ENCODE results near the gene PLXNB1. TPM values are rescaled to one million over a fixed set of nuclear protein-coding genes. Genes with fewer than 3 reads are reported as not detected.

PLXNB1 gene
- total and polyA plus RNA-seq, 2 experiments from 2014 or later, result 49.0 to 144 TPM

- Mint-ChIP-seq H3K27me3 (ENCODE audit: insufficient read depth, low read depth, poor library complexity) (peaks cover 7% of the 10 kb centered on the region), H3K4me3 (no peak overlapping the region), H3K9me3 (no peaks in the 10 kb centered on the region), H3K36me3 (ENCODE audit: low read depth) (peaks cover 42% of the 10 kb centered on the region), H3K27ac (no peak overlapping the region), H3K4me1 (peaks cover 27% of the 10 kb centered on the region)
- peaks cover 9% of the 10 kb centered on the region for H3K4me1 ChIP-seq (ENCODE audit: insufficient read depth)
- ATAC-seq, result peak; percentile 52
- no peak overlapping the region for H3K4me2 ChIP-seq
- H3K4me3 ChIP-seq, result no peak overlapping the region
- H3K27me3 ChIP-seq (ENCODE audit: insufficient read depth), result no peaks in the 10 kb centered on the region
- peaks cover 39% of the 10 kb centered on the region for H3F3A ChIP-seq (replicated peaks; ENCODE audit: low read depth)
- peaks cover 40% of the 10 kb centered on the region for H3K79me2 ChIP-seq (replicated peaks; ENCODE audit: insufficient read depth)
- H3K9me2 ChIP-seq (ENCODE audit: insufficient read depth), result no peaks in the 10 kb centered on the region
- H3K27ac ChIP-seq (ENCODE audit: low read depth), result no peak overlapping the region; the same call in 1 of the 2 replicates
- peaks cover 10% of the 10 kb centered on the region for H3K36me3 ChIP-seq (ENCODE audit: insufficient read depth)
- TF ChIP-seq JUNB (IDR thresholded peaks at IDR 0.05; ENCODE audit: unreplicated experiment), result no peak
- TF ChIP-seq CREB1 (CRISPR knock-in tag; IDR thresholded peaks at IDR 0.05; ENCODE audit: low read depth), result no peak
- TF ChIP-seq STAT1 (IDR thresholded peaks at IDR 0.05; ENCODE audit: unreplicated experiment), result no peak
- peak; percentile 100 for TF ChIP-seq CTCF (conservative IDR thresholded peaks at IDR 0.05; ENCODE audit: low read depth in 2 of 2)
- TF ChIP-seq POLR2AphosphoS5 (IDR thresholded peaks at IDR 0.05; ENCODE audit: low read depth), result 0 out of 2 replicates have a peak, but pooled peaks have one; percentile 31
- TF ChIP-seq NANOG (IDR thresholded peaks at IDR 0.05; ENCODE audit: borderline replicate concordance), result no peak
- TF ChIP-seq ZNF462 (CRISPR knock-in tag; IDR thresholded peaks at IDR 0.05), result no peak
- TF ChIP-seq EZH2 (IDR thresholded peaks at IDR 0.05; ENCODE audit: low read depth, unreplicated experiment), result no peak
- TF ChIP-seq ZNF331 (CRISPR knock-in tag; IDR thresholded peaks at IDR 0.05; ENCODE audit: low read depth), result no peak
- no peak for TF ChIP-seq EZH2phosphoT487 (IDR thresholded peaks at IDR 0.05; ENCODE audit: unreplicated experiment)
- TF ChIP-seq ETS1 (IDR thresholded peaks at IDR 0.05), result no peak
- no peak for TF ChIP-seq ZNF114 (CRISPR knock-in tag; IDR thresholded peaks at IDR 0.05)
- no peak for TF ChIP-seq REST (IDR thresholded peaks at IDR 0.05; ENCODE audit: unreplicated experiment)
- no peaks in the 10 kb centered on the region for H4K20me1 ChIP-seq (replicated peaks; ENCODE audit: insufficient read depth)
- H2AFZ ChIP-seq, result no peak overlapping the region
- DNase-seq (ENCODE audit: low spot score), result peak; percentile 96
Measured at GRCh38 chr3:48435774-48436476, 6.0 kb upstream of the PLXNB1 start.

Measured in GM23338 (cell line).